B cell (primary cell): ENCODE results near the gene NTRK3.

ENCODE experiments used
- EZH2 ChIP-seq: IDR thresholded peaks from 2 replicates; pipeline ENCODE4 v1.6.1; 2012; ENCODE audit warnings: borderline replicate concordance, low read depth, mild to moderate bottlenecking, moderate library complexity, low read length; ENCODE audit not compliant: insufficient read depth, poor library complexity, severe bottlenecking
- TF ChIP-seq, protein P1 (sequence below): fragments of 200-600 bp; IDR thresholded peaks from one replicate; pipeline ENCODE4 v1.8.0; 2022; ENCODE audit warnings: antibody characterized with exemption, mild to moderate bottlenecking

- TF ChIP-seq, protein P1, sequence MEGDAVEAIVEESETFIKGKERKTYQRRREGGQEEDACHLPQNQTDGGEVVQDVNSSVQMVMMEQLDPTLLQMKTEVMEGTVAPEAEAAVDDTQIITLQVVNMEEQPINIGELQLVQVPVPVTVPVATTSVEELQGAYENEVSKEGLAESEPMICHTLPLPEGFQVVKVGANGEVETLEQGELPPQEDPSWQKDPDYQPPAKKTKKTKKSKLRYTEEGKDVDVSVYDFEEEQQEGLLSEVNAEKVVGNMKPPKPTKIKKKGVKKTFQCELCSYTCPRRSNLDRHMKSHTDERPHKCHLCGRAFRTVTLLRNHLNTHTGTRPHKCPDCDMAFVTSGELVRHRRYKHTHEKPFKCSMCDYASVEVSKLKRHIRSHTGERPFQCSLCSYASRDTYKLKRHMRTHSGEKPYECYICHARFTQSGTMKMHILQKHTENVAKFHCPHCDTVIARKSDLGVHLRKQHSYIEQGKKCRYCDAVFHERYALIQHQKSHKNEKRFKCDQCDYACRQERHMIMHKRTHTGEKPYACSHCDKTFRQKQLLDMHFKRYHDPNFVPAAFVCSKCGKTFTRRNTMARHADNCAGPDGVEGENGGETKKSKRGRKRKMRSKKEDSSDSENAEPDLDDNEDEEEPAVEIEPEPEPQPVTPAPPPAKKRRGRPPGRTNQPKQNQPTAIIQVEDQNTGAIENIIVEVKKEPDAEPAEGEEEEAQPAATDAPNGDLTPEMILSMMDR: no peak
- no peak for TF ChIP-seq EZH2
These were observed 182.2 kb downstream of the NTRK3 start for GRCh38 chr15:88074386-88074785.
